Endodermal cell (in vitro differentiated cells): Measurements from ENCODE around the gene ANKRD34A. TPM values are rescaled to one million over a fixed set of nuclear protein-coding genes. Genes with fewer than 3 reads are reported as not detected.

ENCODE experiments used
- DNase-seq: peaks from one replicate; pipeline ENCODE4 v3.0.0-alpha.2; 2017
- H3K27ac ChIP-seq: 2 replicates; pipeline ENCODE4 v1.5.1; 2013; ENCODE audit warnings: mild to moderate bottlenecking, low read depth, low read length, moderate library complexity
- H3K27me3 ChIP-seq: 2 replicates; pipeline ENCODE4 v1.6.1; 2013; ENCODE audit warnings: mild to moderate bottlenecking, low read length, moderate library complexity; ENCODE audit not compliant: insufficient read depth, control insufficient read depth, poor library complexity, severe bottlenecking
- H3K36me3 ChIP-seq: 2 replicates; pipeline ENCODE4 v1.7.0; 2013; ENCODE audit warnings: mild to moderate bottlenecking, low read length, moderate library complexity; ENCODE audit not compliant: control insufficient read depth, insufficient read depth
- H3K4me1 ChIP-seq: one replicate; pipeline ENCODE4 v1.7.0; 2013; ENCODE audit warnings: low read length; ENCODE audit not compliant: control insufficient read depth, insufficient read depth
- H3K4me3 ChIP-seq: 2 replicates; pipeline ENCODE4 v1.5.1; 2013; ENCODE audit warnings: mild to moderate bottlenecking, low read length, moderate library complexity
- H3K9ac ChIP-seq: 2 replicates; pipeline ENCODE4 v1.6.1; 2013; ENCODE audit warnings: mild to moderate bottlenecking, low read length, moderate library complexity; ENCODE audit not compliant: poor library complexity, severe bottlenecking; ENCODE audit errors: extremely low read depth
- H3K9me3 ChIP-seq: 2 replicates; pipeline ENCODE4 v1.6.1; 2013; ENCODE audit warnings: mild to moderate bottlenecking, low read length, moderate library complexity; ENCODE audit not compliant: control insufficient read depth
- H3K27ac Mint-ChIP-seq: 2 replicates; pipeline ENCODE4 v1.8.0; 2020; ENCODE audit warnings: mixed read lengths
- H3K27me3 Mint-ChIP-seq: 2 replicates; pipeline ENCODE4 v1.8.0; 2021; ENCODE audit warnings: mild to moderate bottlenecking, mixed read lengths; ENCODE audit not compliant: insufficient read depth
- H3K36me3 Mint-ChIP-seq: 2 replicates; pipeline ENCODE4 v1.8.0; 2020; ENCODE audit warnings: low read depth, mixed read lengths
- H3K4me1 Mint-ChIP-seq: 2 replicates; pipeline ENCODE4 v1.8.0; 2020; ENCODE audit warnings: mixed read lengths
- H3K4me3 Mint-ChIP-seq: 2 replicates; pipeline ENCODE4 v1.8.0; 2020; ENCODE audit warnings: mild to moderate bottlenecking, moderate library complexity, mixed read lengths
- H3K9me3 Mint-ChIP-seq: 2 replicates; pipeline ENCODE4 v1.8.0; 2020; ENCODE audit warnings: mild to moderate bottlenecking, mixed read lengths
- CTCF ChIP-seq: fragments of 200-600 bp; sonication (generic); conservative IDR thresholded peaks from 2 replicates; pipeline ENCODE4 v1.5.0; 2021; ENCODE audit warnings: antibody characterized with exemption, mild to moderate bottlenecking
- WGBS, 2 experiments: methylation state at CpG; one replicate each; pipeline versions ENCODE4 v1.1.5 to v1.1.7; 2013; ENCODE audit warnings: missing lambda C conversion rate in 2 of 2, mixed read lengths in 1 of 2; ENCODE audit not compliant: insufficient coverage in 1 of 2, insufficient read length in 1 of 2; 5-methylcytosine and 5-hydroxymethylcytosine counted together
- total RNA-seq, 2 donors: library from RNA; stranded (reverse); fragmentation: NEBNext Ultra II Directional in 1 of 2; extraction: Animal tissue kit (Norgen Biotek cat#: 25700) in 1 of 2; gene quantifications; 2 replicates in 1 of 2; 3 replicates in 1 of 2; pipeline ENCODE4 v1.2.1, GENCODE V29; 2021

Gene ANKRD34A
- total RNA-seq, 2 donors from 2014 or later = 0.55 to 1.4 TPM

- Histone ChIP-seq H3K27me3 (peaks cover 30% of the 10 kb centered on the region), H3K27ac (no peak within 1 kb of the TSS), H3K4me3 (peak within 1 kb of the TSS; percentile 98), H3K4me1 (peaks cover 13% of the 10 kb centered on the region), H3K36me3 (peaks cover 4% of the 10 kb centered on the region), H3K9me3 (no peaks in the 10 kb centered on the region), H3K9ac (peak within 1 kb of the TSS; percentile 56)
- Mint-ChIP-seq H3K27ac (no peak within 1 kb of the TSS), H3K4me3 (peak within 1 kb of the TSS; percentile 62), H3K27me3 (peaks cover 62% of the 10 kb centered on the region), H3K9me3 (no peaks in the 10 kb centered on the region), H3K4me1 (peaks cover 39% of the 10 kb centered on the region), H3K36me3 (no peaks in the 10 kb centered on the region)
- DNase-seq = peak; percentile 98
- 0 to 2% methylated on average over 19 to 60 of the region's 60 CpGs for WGBS, 2 experiments
- peak; percentile 6 for TF ChIP-seq CTCF
Observed at GRCh38 chr1:145957443-145958319, 6.7 kb downstream of the ANKRD34A start, which contains the start of gene LIX1L. TSS of gene LIX1L (minus strand) at chr1:145958017. CDS start at chr1:145957927, 90 bp downstream.

GRCh38 chr1:145956781-145957442, 7.5 kb downstream of the ANKRD34A start:
- Mint-ChIP-seq H3K27me3 (peaks cover 56% of the 10 kb centered on the region), H3K36me3 (no peaks in the 10 kb centered on the region), H3K9me3 (no peaks in the 10 kb centered on the region), H3K27ac (no peak overlapping the region), H3K4me1 (peaks cover 34% of the 10 kb centered on the region), H3K4me3 (peak overlapping the region; percentile 62)
- peak overlapping the region; percentile 98 for H3K4me3 ChIP-seq
- peaks cover 26% of the 10 kb centered on the region for H3K27me3 ChIP-seq
- H3K9ac ChIP-seq = peak overlapping the region; percentile 56
- no peak for DNase-seq
- no peaks in the 10 kb centered on the region for H3K9me3 ChIP-seq
- peaks cover 11% of the 10 kb centered on the region for H3K36me3 ChIP-seq
- peaks cover 12% of the 10 kb centered on the region for H3K4me1 ChIP-seq
- no peak overlapping the region for H3K27ac ChIP-seq
- 51 to 62% methylated on average over 2 to 3 of the region's 3 CpGs for WGBS, 2 experiments
- peak; percentile 6 for TF ChIP-seq CTCF

GRCh38 chr1:145956361-145956760, 8.0 kb downstream of the ANKRD34A start:
- no peak for DNase-seq
- Mint-ChIP-seq H3K9me3 (no peaks in the 10 kb centered on the region), H3K27me3 (peaks cover 51% of the 10 kb centered on the region), H3K36me3 (no peaks in the 10 kb centered on the region), H3K27ac (no peak overlapping the region), H3K4me1 (peaks cover 30% of the 10 kb centered on the region), H3K4me3 (peak overlapping the region; percentile 62)
- Histone ChIP-seq H3K27me3 (peaks cover 20% of the 10 kb centered on the region), H3K36me3 (peaks cover 16% of the 10 kb centered on the region), H3K27ac (no peak overlapping the region), H3K9ac (peak overlapping the region; percentile 56), H3K4me1 (peaks cover 12% of the 10 kb centered on the region), H3K9me3 (no peaks in the 10 kb centered on the region), H3K4me3 (peak overlapping the region; percentile 98)
- TF ChIP-seq CTCF = no peak
